ENCODE results near the gene GRIK4. TPM values are rescaled to one million over a fixed set of nuclear protein-coding genes. Genes with fewer than 3 reads are reported as not detected.
A peak's percentile ranks its signal among the peaks of the same experiment; 100 is the strongest.

Gene GRIK4
- total and polyA plus RNA-seq, 2 of the 4 experiments (the other 2 are of a cell fraction) = 0.18 to 0.38 TPM

DNA sequence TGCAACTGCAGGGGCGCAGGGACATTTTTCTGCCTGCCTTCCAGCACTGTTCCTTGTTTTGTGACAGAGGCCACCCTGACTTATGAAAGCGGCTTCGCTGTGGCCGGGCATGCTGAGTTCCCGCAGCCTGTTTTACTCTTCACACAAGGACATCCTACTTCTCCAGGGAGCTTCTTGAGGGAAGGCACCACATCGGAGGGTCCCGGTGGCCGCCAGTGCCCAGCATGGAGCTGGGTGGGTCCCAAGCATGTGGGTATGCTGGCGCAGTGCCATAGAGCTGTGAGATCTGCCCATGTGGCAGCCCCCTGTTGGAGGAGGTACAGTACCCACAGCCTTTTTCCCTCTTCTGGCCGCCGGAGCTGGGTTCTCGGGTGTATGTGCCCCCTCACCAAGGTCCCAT, 136.1 kb downstream of the GRIK4 start:
- H2AFZ ChIP-seq (replicated peaks; ENCODE audit: low read length, poor library complexity) = peak overlapping the region; percentile 10
- no peaks in the 10 kb centered on the region for H3K36me3 ChIP-seq (ENCODE audit: control insufficient read depth, insufficient read depth, low read length)
- H2AK5ac ChIP-seq (ENCODE audit: low read depth, low read length) = no peak overlapping the region
- H2BK120ac ChIP-seq (ENCODE audit: low read depth, low read length) = no peak overlapping the region
- no peak overlapping the region for H4K91ac ChIP-seq (ENCODE audit: insufficient read depth, low read depth, low read length)
- no peak overlapping the region for H2BK20ac ChIP-seq (ENCODE audit: low read depth, low read length)
- DNase-seq = no peak
- ChIA-PET CTCF (no interaction called here), POLR2A (ENCODE audit: unreplicated experiment) (no interaction called here)
- dilution Hi-C loops (cut with HindIII; ENCODE audit: low sequenced_read_pairs, unreplicated experiment) = no loop called here
- intact Hi-C loops (cut with micrococcal nuclease) = no loop called here
- no peak overlapping the region for H3K4ac ChIP-seq (ENCODE audit: low read depth, low read length)
- no peak overlapping the region for H3K4me2 ChIP-seq (ENCODE audit: low read depth, low read length)
- no peaks in the 10 kb centered on the region for H3K79me1 ChIP-seq (ENCODE audit: low read depth in 1 of 2, low read length in 2 of 2)
- H3K9ac ChIP-seq (ENCODE audit: low read depth, low read length) = no peak overlapping the region
- no peak overlapping the region for H3K27ac ChIP-seq (ENCODE audit: insufficient read depth, low read length)
- no peak overlapping the region for H3K4me3 ChIP-seq (ENCODE audit: insufficient read depth, low read depth, low read length)
- WGBS, 2 experiments (ENCODE audit: extremely low coverage in 2 of 2, insufficient read length in 1 of 2) = no CpG with 5 or more reads among the region's 12 CpGs
- H3K56ac ChIP-seq (ENCODE audit: extremely low read depth, insufficient read depth, low read length) = no peak overlapping the region
- TF ChIP-seq MXI1 (IDR thresholded peaks at IDR 0.05; ENCODE audit: borderline replicate concordance, low read depth, low read length) (no peak), RCOR1 (IDR thresholded peaks at IDR 0.05; ENCODE audit: insufficient replicate concordance, low read length) (no peak), SMC3 (IDR thresholded peaks at IDR 0.05; ENCODE audit: low read depth, low read length) (no peak), MAFK (IDR thresholded peaks at IDR 0.05; ENCODE audit: low read depth, low read length) (no peak), NFE2L2 (IDR thresholded peaks at IDR 0.05; ENCODE audit: low read depth, low read length) (no peak)
- TF ChIP-seq, protein P1, sequence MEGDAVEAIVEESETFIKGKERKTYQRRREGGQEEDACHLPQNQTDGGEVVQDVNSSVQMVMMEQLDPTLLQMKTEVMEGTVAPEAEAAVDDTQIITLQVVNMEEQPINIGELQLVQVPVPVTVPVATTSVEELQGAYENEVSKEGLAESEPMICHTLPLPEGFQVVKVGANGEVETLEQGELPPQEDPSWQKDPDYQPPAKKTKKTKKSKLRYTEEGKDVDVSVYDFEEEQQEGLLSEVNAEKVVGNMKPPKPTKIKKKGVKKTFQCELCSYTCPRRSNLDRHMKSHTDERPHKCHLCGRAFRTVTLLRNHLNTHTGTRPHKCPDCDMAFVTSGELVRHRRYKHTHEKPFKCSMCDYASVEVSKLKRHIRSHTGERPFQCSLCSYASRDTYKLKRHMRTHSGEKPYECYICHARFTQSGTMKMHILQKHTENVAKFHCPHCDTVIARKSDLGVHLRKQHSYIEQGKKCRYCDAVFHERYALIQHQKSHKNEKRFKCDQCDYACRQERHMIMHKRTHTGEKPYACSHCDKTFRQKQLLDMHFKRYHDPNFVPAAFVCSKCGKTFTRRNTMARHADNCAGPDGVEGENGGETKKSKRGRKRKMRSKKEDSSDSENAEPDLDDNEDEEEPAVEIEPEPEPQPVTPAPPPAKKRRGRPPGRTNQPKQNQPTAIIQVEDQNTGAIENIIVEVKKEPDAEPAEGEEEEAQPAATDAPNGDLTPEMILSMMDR (conservative IDR thresholded peaks at IDR 0.05; ENCODE audit: low read depth, low read length) = no peak
- H3K23ac ChIP-seq (ENCODE audit: low read depth, low read length) = no peak overlapping the region
- H3K9me3 ChIP-seq (ENCODE audit: control insufficient read depth, insufficient read depth, low read length) = no peaks in the 10 kb centered on the region
- H4K5ac ChIP-seq (ENCODE audit: low read depth, low read length) = no peak overlapping the region
- H2AK9ac ChIP-seq (replicated peaks; ENCODE audit: low read depth, low read length, poor library complexity) = no peak overlapping the region
- H3K14ac ChIP-seq (replicated peaks; ENCODE audit: low read depth, low read length) = no peak overlapping the region
- in situ Hi-C loops (cut with MboI; ENCODE audit: low sequenced_read_pairs) = no loop called here
- H4K20me1 ChIP-seq (ENCODE audit: insufficient read depth, low read length) = no peaks in the 10 kb centered on the region
- no peaks in the 10 kb centered on the region for H3K9me1 ChIP-seq (ENCODE audit: insufficient read depth, low read length)
- H3K27me3 ChIP-seq (ENCODE audit: control insufficient read depth, insufficient read depth, low read length) = peaks cover 26% of the 10 kb centered on the region; the same call in 1 of the 2 replicates
- H2BK15ac ChIP-seq (ENCODE audit: low read depth, low read length) = no peak overlapping the region
- BruUV-seq (replicated peaks) = no TSS peak
- H3K18ac ChIP-seq (ENCODE audit: low read depth, low read length) = no peak overlapping the region
- H2BK5ac ChIP-seq (ENCODE audit: low read depth, low read length, poor library complexity, severe bottlenecking) = no peak overlapping the region
- ATAC-seq (ENCODE audit: low read depth) = no peak
- no peaks in the 10 kb centered on the region for H3K4me1 ChIP-seq (ENCODE audit: control insufficient read depth, insufficient read depth, low read length)
- H4K8ac ChIP-seq (ENCODE audit: low read depth in 2 of 2, low read length in 2 of 2) = no peak overlapping the region
